GM23338 (cell line): Measurements from ENCODE around the gene CORO7.

Experiments
- CREB1 ChIP-seq: fragments of 250-450 bp; sonication (Bioruptor Pico); IDR thresholded peaks from 2 replicates; pipeline ENCODE4 v1.5.0; 2020; ENCODE audit warnings: low read depth, mild to moderate bottlenecking, moderate library complexity
- CTCF ChIP-seq, 2 experiments: fragments of 200-600 bp in 1 of 2; sonication (generic) in 1 of 2; conservative IDR thresholded peaks; 2 replicates each; pipeline versions ENCODE4 v1.5.1 to v1.6.1; 2016 to 2017; ENCODE audit warnings: antibody characterized with exemption in 2 of 2, low read depth in 2 of 2, mild to moderate bottlenecking in 2 of 2, moderate library complexity in 1 of 2
- ETS1 ChIP-seq: IDR thresholded peaks from 2 replicates; pipeline ENCODE4 v1.6.1; 2016; ENCODE audit warnings: antibody characterized with exemption
- EZH2 ChIP-seq: fragments of 200-600 bp; sonication (generic); IDR thresholded peaks from one replicate; pipeline ENCODE4 v1.8.0; 2017; ENCODE audit warnings: antibody characterized with exemption, mild to moderate bottlenecking, low read depth; ENCODE audit not compliant: unreplicated experiment
- EZH2phosphoT487 ChIP-seq: fragments of 200-600 bp; sonication (generic); IDR thresholded peaks from one replicate; pipeline ENCODE4 v1.8.1; 2018; ENCODE audit warnings: antibody characterized with exemption; ENCODE audit not compliant: unreplicated experiment
- JUNB ChIP-seq: IDR thresholded peaks from one replicate; pipeline ENCODE4 v1.6.1; 2016; ENCODE audit warnings: antibody characterized with exemption; ENCODE audit not compliant: unreplicated experiment
- NANOG ChIP-seq: IDR thresholded peaks from 2 replicates; pipeline ENCODE4 v1.6.1; 2016; ENCODE audit warnings: antibody characterized with exemption, borderline replicate concordance
- POLR2AphosphoS5 ChIP-seq: IDR thresholded peaks from 2 replicates; pipeline ENCODE4 v1.6.1; 2016; ENCODE audit warnings: antibody characterized with exemption, low read depth
- REST ChIP-seq: IDR thresholded peaks from one replicate; pipeline ENCODE4 v1.6.1; 2018; ENCODE audit warnings: antibody characterized with exemption; ENCODE audit not compliant: unreplicated experiment
- STAT1 ChIP-seq: IDR thresholded peaks from one replicate; pipeline ENCODE4 v1.6.1; 2016; ENCODE audit warnings: antibody characterized with exemption; ENCODE audit not compliant: unreplicated experiment

GRCh38 chr16:4323071-4323844 is 93.1 kb downstream of the CORO7 start:
- TF ChIP-seq CTCF (conservative IDR thresholded peaks at IDR 0.05; ENCODE audit: low read depth in 2 of 2) = no peak
- no peak for TF ChIP-seq EZH2
- TF ChIP-seq REST = no peak
- no peak for TF ChIP-seq CREB1
- TF ChIP-seq POLR2AphosphoS5 = no peak
- no peak for TF ChIP-seq STAT1
- no peak for TF ChIP-seq EZH2phosphoT487
- no peak for TF ChIP-seq JUNB
- TF ChIP-seq NANOG = no peak
- TF ChIP-seq ETS1 = no peak
